HG03432 (cell line): Measurements from ENCODE around the gene B3GALNT2.

Experiments used
- ATAC-seq: cut with Tn5 transposase; IDR thresholded peaks from one replicate; pipeline ENCODE4 v1.9.1; 2021; ENCODE audit warnings: mild to moderate bottlenecking, moderate library complexity; ENCODE audit not compliant: unreplicated experiment

B3GALNT2 gene

GRCh38 chr1:235411489-235412486, 92.5 kb downstream of the B3GALNT2 start:
- ATAC-seq, result no peak

DNA sequence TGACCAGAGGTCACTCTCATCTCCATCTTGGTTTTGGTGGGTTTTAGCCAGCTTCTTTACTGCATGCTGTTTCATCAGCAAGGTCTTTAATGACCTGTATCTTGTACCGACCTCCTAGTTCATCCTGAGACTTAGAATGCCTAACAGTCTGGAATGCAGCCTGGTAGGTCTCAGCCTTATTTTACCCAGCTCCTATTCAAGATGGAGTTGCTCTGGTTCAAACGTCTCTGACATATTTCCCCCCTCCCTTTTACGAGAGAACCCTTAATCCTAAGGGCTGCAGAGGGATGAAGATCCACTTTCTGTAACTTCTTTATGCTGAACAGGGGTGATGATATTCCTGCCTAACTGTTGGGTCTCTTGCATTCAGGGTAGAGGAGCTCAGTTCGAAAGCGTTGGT, 93.8 kb downstream of the B3GALNT2 start:
- no peak for ATAC-seq

DNA sequence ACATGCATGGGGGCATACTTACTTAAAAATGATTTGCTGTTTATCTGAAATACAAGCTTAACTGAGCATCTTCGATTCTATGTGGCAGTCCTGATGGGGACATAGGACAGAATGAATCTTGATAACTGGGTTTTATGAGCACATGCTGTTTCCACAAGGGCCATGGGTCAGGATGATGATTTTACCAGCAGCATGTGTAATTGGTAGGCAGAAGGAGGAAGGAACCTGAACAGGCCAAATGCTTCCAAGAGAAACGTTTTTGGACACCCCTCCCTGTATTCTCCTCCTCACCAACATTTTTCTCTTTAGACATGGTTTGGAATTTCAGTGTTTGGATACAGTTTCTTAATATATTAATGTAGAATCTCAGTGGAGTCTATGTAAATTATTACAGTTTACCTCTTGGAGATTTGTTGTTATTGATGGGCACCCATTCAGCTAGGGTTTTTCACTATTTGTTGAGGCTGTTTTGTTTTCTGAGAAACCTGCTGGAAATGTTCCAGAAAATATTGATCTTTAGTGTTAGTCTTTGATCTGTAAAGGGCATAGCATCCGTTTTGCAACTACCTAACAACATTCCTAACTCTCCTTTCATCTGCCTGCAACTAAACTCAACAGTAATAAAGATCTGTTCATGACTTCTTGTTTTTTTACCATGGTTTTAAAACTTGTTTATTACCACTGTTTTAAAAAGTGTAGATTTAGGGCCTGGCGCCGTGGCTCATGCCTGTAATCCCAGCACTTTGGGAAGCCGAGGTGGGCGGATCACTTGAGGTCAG, 95.0 kb downstream of the B3GALNT2 start:
- no peak for ATAC-seq

DNA sequence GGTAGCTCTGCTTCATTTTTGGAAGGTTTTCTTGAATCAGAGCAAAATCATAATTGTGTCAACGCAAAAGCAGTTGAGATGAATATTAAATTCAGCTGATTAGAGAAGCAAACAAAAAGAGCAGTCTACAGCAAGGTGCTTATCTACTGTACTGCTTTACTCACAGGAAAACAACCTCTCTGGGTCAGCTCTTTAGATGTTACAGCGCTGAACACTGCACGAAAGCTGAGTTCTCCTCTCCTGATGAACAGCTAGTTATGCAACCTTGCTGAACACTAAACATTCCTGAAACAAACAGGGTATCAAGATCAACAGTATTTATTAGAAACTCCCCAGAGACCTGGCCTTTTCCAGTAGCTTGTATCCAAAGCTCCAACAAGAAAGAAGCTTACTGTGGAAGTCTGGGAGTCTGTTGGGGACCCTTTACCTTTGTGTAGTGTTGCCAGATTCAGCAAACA, 95.7 kb downstream of the B3GALNT2 start:
- no peak for ATAC-seq

- no peak for ATAC-seq
These were observed 96.8 kb downstream of the B3GALNT2 start for GRCh38 chr1:235407419-235407818.

- ATAC-seq, result no peak
These were observed 100.1 kb downstream of the B3GALNT2 start for GRCh38 chr1:235404190-235404589.

- ATAC-seq, result no peak
These were observed 100.7 kb downstream of the B3GALNT2 start for GRCh38 chr1:235403593-235403992.

GRCh38 chr1:235402457-235403200, 101.6 kb downstream of the B3GALNT2 start:
- ATAC-seq, result no peak

DNA sequence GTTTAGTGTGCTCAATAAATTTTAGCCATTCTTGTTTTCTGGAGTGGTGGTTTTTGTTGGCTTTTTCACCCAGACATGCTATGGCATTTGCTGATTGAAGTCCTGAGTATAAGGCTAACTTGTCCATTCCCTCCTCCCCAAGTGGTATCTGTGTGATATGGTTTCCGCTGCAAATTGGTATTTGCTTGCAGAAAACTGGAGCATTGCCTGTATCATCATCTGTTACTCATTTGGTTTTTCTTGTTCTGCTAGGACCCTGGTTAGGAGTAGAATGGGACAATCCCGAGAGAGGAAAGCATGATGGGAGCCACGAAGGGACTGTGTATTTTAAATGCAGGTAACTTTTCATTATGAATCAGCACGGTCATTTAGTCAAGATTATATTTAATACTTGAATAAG, 103.0 kb downstream of the B3GALNT2 start:
- ATAC-seq, result no peak
